Adrenal gland (tissue), 12 donors: ENCODE results near the gene BRINP1. TPM values are rescaled to one million over a fixed set of nuclear protein-coding genes. Genes with fewer than 3 reads are reported as not detected.
A peak's percentile ranks its signal among the peaks of the same experiment; 100 is the strongest.

Source experiments
- DNase-seq, 7 donors: peaks; one replicate each; pipeline ENCODE4 v3.0.0-alpha.2; 2019 to 2020
- H3K27ac ChIP-seq, 5 donors: fragments of 200-600 bp; sonication (generic) in 4 of 5; 1 replicate in 3 of 5; 2 replicates in 2 of 5; pipeline versions ENCODE4 v1.5.1 to v1.8.0; 2016 to 2020; ENCODE audit warnings: mild to moderate bottlenecking in 1 of 5
- H3K27me3 ChIP-seq: fragments of 200-600 bp; 2 replicates; pipeline ENCODE4 v1.8.0; 2021
- H3K36me3 ChIP-seq, 2 donors: fragments of 200-600 bp; replicated peaks in 1 of 2; 1 replicate in 1 of 2; 2 replicates in 1 of 2; pipeline versions ENCODE4 v1.5.1 to v1.8.0; 2018 to 2022
- H3K4me1 ChIP-seq, 2 donors: fragments of 200-600 bp; replicated peaks in 1 of 2; 1 replicate in 1 of 2; 2 replicates in 1 of 2; pipeline versions ENCODE4 v1.5.1 to v1.8.0; 2018 to 2021
- H3K4me3 ChIP-seq, 4 donors: fragments of 200-600 bp; sonication (generic) in 3 of 4; one replicate each; pipeline ENCODE4 v1.5.1; 2016 to 2018
- H3K9me3 ChIP-seq, 3 donors: fragments of 200-600 bp; sonication (generic) in 1 of 3; replicated peaks in 1 of 3; 1 replicate in 2 of 3; 2 replicates in 1 of 3; pipeline versions ENCODE4 v1.5.1 to v1.8.0; 2016 to 2021
- CTCF ChIP-seq, 6 experiments: fragments of 450-650 bp in 4 of 6; fragments of 200-600 bp in 2 of 6; sonication (generic) in 1 of 6; IDR thresholded peaks; 1 replicate in 5 of 6; 2 replicates in 1 of 6; pipeline versions ENCODE4 v1.5.1 to v1.8.0; 2016 to 2021; ENCODE audit warnings: antibody characterized with exemption in 6 of 6, mild to moderate bottlenecking in 2 of 6, moderate library complexity in 1 of 6
- POLR2A ChIP-seq, 2 donors: fragments of 450-650 bp; IDR thresholded peaks; one replicate each; pipeline ENCODE4 v1.6.1; 2017; ENCODE audit warnings: antibody characterized with exemption in 2 of 2, mild to moderate bottlenecking in 2 of 2, moderate library complexity in 1 of 2
- WGBS, 4 donors: extraction: QIAGEN DNeasy Blood & Tissue Kit in 2 of 4; methylation state at CpG; one replicate each; pipeline versions ENCODE4 v1.1.5 to v1.1.7; 2013 to 2017; 5-methylcytosine and 5-hydroxymethylcytosine counted together
- intact Hi-C, 2 donors: fragments of 100-400 bp; cut with DNase I; formaldehyde crosslinking; loops; one replicate each; pipeline versions ENCODE4 v1.14.1 to v1.15.0; 2022 to 2023
- polyA plus RNA-seq, 3 donors: library from polyadenylated mRNA; stranded (reverse); fragments of 200-250 nt in 2 of 3; fragments of 350-450 nt in 1 of 3; fragmentation: Illumina TruSeq in 1 of 3; extraction: RNeasy Lipid Tissue Mini Kit (QIAGEN cat#74804) in 1 of 3; gene quantifications; one replicate each; pipeline ENCODE4 v1.2.3, GENCODE V29; 2013 to 2014
- total RNA-seq, 9 donors: library from RNA; depleted of rRNA in 4 of 9; stranded (reverse); fragments of >200 nt in 4 of 9; fragments of 120-200 nt in 1 of 9; fragmentation: NEBNext Ultra II Directional in 1 of 9; extraction: Animal tissue kit (Norgen Biotek cat#: 25700) in 1 of 9; gene quantifications; one replicate each; pipeline versions ENCODE4 v1.1.0 to v1.2.4, GENCODE V29; 2013 to 2023
- donor health status: healthy with polysubstance abuse.
- donor health status: Bipolar disorder and iron deficiency.
- donor health status: DM: yes; HTN: yes; CAD: no.
- donor health status: DM: no; HTN: no; CAD: no.
- donor health status: DM: no; HTN: no; CAD: no.
- donor health status: DM: yes; HTN: yes; CAD: no.

BRINP1 gene
- total and polyA plus RNA-seq, 12 donors = 0.07 to 6.4 (median 1.2) TPM; not detected in 1

GRCh38 chr9:119218293-119218692, 150.9 kb downstream of the BRINP1 start:
- 62 to 74% (median 69%) methylated on average over 7 of the region's 7 CpGs for WGBS, 4 donors
- no peak for DNase-seq
- Histone ChIP-seq H3K27ac (no peak overlapping the region), H3K36me3 (no peaks in the 10 kb centered on the region), H3K27me3 (no peaks in the 10 kb centered on the region), H3K9me3 (no peaks in the 10 kb centered on the region), H3K4me1 (no peaks in the 10 kb centered on the region), H3K4me3 (no peak overlapping the region)
- intact Hi-C loops = no loop called here
- TF ChIP-seq CTCF (IDR thresholded peaks at IDR 0.05) (no peak), POLR2A (IDR thresholded peaks at IDR 0.05) (no peak)

- Histone ChIP-seq H3K27me3 (no peaks in the 10 kb centered on the region), H3K27ac (peak overlapping the region in 1 of 5 donors; percentile 11), H3K9me3 (no peaks in the 10 kb centered on the region), H3K4me3 (no peak overlapping the region), H3K4me1 (no peaks in the 10 kb centered on the region), H3K36me3 (no peaks in the 10 kb centered on the region)
- peak; percentile 12 to 85 (median 27) for DNase-seq
- no peak for TF ChIP-seq CTCF (IDR thresholded peaks at IDR 0.05)
- no peak for TF ChIP-seq POLR2A (IDR thresholded peaks at IDR 0.05)
- intact Hi-C loops = no loop called here
- WGBS, 4 donors = 41 to 61% (median 51%) methylated on average over 8 of the region's 8 CpGs
Observed at GRCh38 chr9:119216651-119217331, 152.4 kb downstream of the BRINP1 start.

GRCh38 chr9:119215651-119216050, 153.6 kb downstream of the BRINP1 start:
- TF ChIP-seq CTCF (IDR thresholded peaks at IDR 0.05) = no peak
- no peak for TF ChIP-seq POLR2A (IDR thresholded peaks at IDR 0.05)
- WGBS, 4 donors = 87 to 98% (median 94%) methylated on average over 2 of the region's 2 CpGs

GRCh38 chr9:119213471-119213870, 155.8 kb downstream of the BRINP1 start:
- TF ChIP-seq CTCF (IDR thresholded peaks at IDR 0.05) (no peak), POLR2A (IDR thresholded peaks at IDR 0.05) (no peak)
- DNase-seq = no peak
- intact Hi-C loops = no loop called here
- H3K4me1 ChIP-seq = no peaks in the 10 kb centered on the region
- 14 to 39% (median 28%) methylated on average over 1 of the region's 1 CpG for WGBS, 4 donors
- H3K27ac ChIP-seq = no peak overlapping the region
- H3K36me3 ChIP-seq = no peaks in the 10 kb centered on the region
- no peaks in the 10 kb centered on the region for H3K9me3 ChIP-seq
- no peaks in the 10 kb centered on the region for H3K27me3 ChIP-seq
- H3K4me3 ChIP-seq = no peak overlapping the region

More at GRCh38 chr9:119215651-119216050, 153.6 kb downstream of the BRINP1 start:
- no peaks in the 10 kb centered on the region for H3K27me3 ChIP-seq
- H3K4me1 ChIP-seq = no peaks in the 10 kb centered on the region
- intact Hi-C loops = no loop called here
- H3K36me3 ChIP-seq = no peaks in the 10 kb centered on the region
- no peak overlapping the region for H3K4me3 ChIP-seq
- H3K9me3 ChIP-seq = no peaks in the 10 kb centered on the region
- no peak for DNase-seq
- no peak overlapping the region for H3K27ac ChIP-seq
